Activated T-cell treated with anti-CD3 and anti-CD28 coated beads, Interleukin-2, amount 50 U/mL, for 72 hours (primary cell): Measurements from ENCODE around the gene JMJD8. TPM values are rescaled to one million over a fixed set of nuclear protein-coding genes. Genes with fewer than 3 reads are reported as not detected.
A peak's percentile ranks its signal among the peaks of the same experiment; 100 is the strongest.
"Not testable (repeated sequence)": the region's sequence is repeated elsewhere in the genome, so short reads cannot be mapped to it uniquely, and the experiment has no call there.

ENCODE experiments used
- ATAC-seq, 2 donors: fragments of 150-1000 bp; cut with Tn5 transposase; replicated peaks in 1 of 2; 2 replicates each; pipeline ENCODE4 v1.10.0; 2021; ENCODE audit warnings: moderate library complexity in 2 of 2, mild to moderate bottlenecking in 1 of 2
- DNase-seq, 2 donors: peaks; one replicate each; pipeline ENCODE4 v3.0.0; 2021 to 2022; ENCODE audit warnings: mixed read lengths in 1 of 2
- H3K27ac Mint-ChIP-seq: one replicate; pipeline ENCODE4 v1.8.0; 2022; ENCODE audit warnings: mild to moderate bottlenecking, moderate library complexity, mixed read lengths
- H3K27me3 Mint-ChIP-seq: one replicate; pipeline ENCODE4 v1.8.0; 2022; ENCODE audit warnings: low read depth, mixed read lengths
- H3K36me3 Mint-ChIP-seq, 2 donors: one replicate each; pipeline ENCODE4 v1.8.0; 2022; ENCODE audit warnings: mixed read lengths in 2 of 2, mild to moderate bottlenecking in 1 of 2; ENCODE audit not compliant: insufficient read depth in 2 of 2
- H3K4me1 Mint-ChIP-seq: one replicate; pipeline ENCODE4 v1.8.0; 2022; ENCODE audit warnings: low read depth, mixed read lengths
- H3K4me3 Mint-ChIP-seq, 2 donors: one replicate each; pipeline ENCODE4 v1.8.0; 2022; ENCODE audit warnings: mild to moderate bottlenecking in 2 of 2, mixed read lengths in 2 of 2, moderate library complexity in 2 of 2
- H3K9me3 Mint-ChIP-seq, 2 donors: one replicate each; pipeline ENCODE4 v1.8.0; 2022; ENCODE audit warnings: mixed read lengths in 2 of 2
- total RNA-seq, 2 donors: library from RNA; stranded (reverse); gene quantifications; one replicate each; pipeline ENCODE4 v1.2.3, GENCODE V29; 2022

The JMJD8 gene
- total RNA-seq, 2 donors from 2014 or later = 15.7 to 20.7 TPM

DNA sequence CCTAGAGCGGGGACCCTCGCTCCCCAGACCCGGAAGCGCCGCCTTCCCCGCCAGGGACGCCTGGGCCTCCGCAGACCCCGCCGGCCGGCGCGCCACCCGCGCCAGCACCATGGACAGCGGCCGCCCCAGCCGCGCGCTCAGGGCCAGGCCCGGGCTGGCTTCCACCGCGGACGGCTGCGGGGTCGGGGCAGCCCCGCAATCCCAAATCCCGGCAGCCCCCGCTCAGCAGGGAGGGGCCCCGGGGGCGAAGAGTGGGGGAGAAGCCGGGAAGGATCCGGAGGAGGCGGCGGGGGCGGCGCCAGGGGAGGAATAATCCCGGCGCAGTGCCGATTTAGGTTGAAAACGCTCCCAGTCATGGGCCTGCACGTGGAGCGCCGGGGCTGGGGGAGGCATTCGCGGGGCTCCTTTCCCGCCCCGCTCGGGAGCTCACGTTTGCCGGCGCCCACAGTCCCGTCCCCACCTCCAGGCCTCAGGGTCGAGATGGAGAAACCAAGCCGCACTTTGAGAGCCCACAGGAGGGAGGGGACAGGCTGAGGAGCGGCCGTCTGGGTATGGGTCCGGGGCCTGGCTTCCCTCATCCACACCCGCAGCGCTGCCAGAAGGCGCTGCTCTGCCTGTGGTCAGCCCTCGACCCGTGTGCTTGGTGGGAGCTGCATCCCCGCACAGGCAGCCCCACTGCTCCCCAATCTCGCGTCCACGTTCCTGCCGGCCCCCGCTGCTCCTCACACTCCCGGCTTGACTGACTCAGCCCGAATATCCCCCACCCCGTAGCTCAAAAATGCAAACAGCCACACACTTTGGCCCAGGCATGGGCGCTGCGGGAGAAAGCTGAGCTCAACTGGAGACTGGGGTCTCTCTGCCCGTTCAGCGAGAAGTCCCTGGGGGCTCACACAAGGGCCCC lies 16.8 kb upstream of the JMJD8 start:
- Mint-ChIP-seq H3K36me3 (no peaks in the 10 kb centered on the region), H3K9me3 (no peaks in the 10 kb centered on the region), H3K27ac (no peak overlapping the region), H3K4me3 (no peak overlapping the region), H3K4me1 (no peaks in the 10 kb centered on the region), H3K27me3 (peaks cover 28% of the 10 kb centered on the region)
- DNase-seq (peak; percentile 54 to 63), ATAC-seq (peak; percentile 51 to 64)

GRCh38 chr16:698911-699671 lies 15.0 kb upstream of the JMJD8 start:
- peaks cover 23% of the 10 kb centered on the region for H3K27me3 Mint-ChIP-seq
- ATAC-seq = no peak
- H3K27ac Mint-ChIP-seq = no peak overlapping the region

GRCh38 chr16:695355-696089 lies 11.4 kb upstream of the JMJD8 start:
- Mint-ChIP-seq H3K36me3 (no peaks in the 10 kb centered on the region), H3K4me3 (peak overlapping the region; percentile 88 to 90), H3K27me3 (no peaks in the 10 kb centered on the region), H3K9me3 (no peaks in the 10 kb centered on the region), H3K27ac (no peak overlapping the region), H3K4me1 (peaks cover 6% of the 10 kb centered on the region)
- peak; percentile 80 to 82 for DNase-seq
- ATAC-seq = peak; percentile 86 to 88

More at GRCh38 chr16:698911-699671, 15.0 kb upstream of the JMJD8 start:
- no peaks in the 10 kb centered on the region for H3K9me3 Mint-ChIP-seq
- peaks cover 6% of the 10 kb centered on the region for H3K4me1 Mint-ChIP-seq
- no peak overlapping the region for H3K4me3 Mint-ChIP-seq
- H3K36me3 Mint-ChIP-seq = no peaks in the 10 kb centered on the region
- DNase-seq = no peak

DNA sequence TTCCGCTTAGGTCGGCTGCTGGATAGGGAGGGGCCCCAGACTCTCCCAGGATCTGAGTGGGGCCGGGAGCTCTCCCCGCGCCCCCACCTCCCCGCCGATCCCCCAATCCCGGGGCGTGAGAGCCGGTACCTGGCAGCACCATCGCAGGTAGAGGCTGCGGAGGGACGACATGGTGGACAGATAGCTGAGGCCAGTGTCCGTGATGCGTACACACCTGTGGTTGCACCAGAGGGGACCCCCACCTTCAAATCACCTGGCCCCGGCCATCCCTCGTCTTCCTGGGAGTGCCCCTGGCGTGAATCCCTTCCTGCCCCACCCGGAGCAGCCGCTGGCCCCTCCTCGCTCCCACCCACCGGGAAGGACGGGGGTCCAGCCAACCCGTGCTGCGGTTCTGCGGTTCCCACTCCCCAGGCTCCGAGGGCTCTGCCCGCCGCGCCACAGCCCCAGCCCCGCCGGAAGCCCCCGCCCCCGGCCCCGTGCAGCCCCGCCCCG lies 10.8 kb upstream of the JMJD8 start:
- H3K36me3 Mint-ChIP-seq = peaks cover 1% of the 10 kb centered on the region in 2 donors
- peak overlapping the region; percentile 78 to 88 for H3K4me3 Mint-ChIP-seq
- ATAC-seq (peak in 1 of 2 donors; percentile 2), DNase-seq (no peak)
- H3K4me1 Mint-ChIP-seq = peaks cover 6% of the 10 kb centered on the region
- H3K27ac Mint-ChIP-seq = no peak overlapping the region
- no peaks in the 10 kb centered on the region for H3K9me3 Mint-ChIP-seq
- no peaks in the 10 kb centered on the region for H3K27me3 Mint-ChIP-seq

DNA sequence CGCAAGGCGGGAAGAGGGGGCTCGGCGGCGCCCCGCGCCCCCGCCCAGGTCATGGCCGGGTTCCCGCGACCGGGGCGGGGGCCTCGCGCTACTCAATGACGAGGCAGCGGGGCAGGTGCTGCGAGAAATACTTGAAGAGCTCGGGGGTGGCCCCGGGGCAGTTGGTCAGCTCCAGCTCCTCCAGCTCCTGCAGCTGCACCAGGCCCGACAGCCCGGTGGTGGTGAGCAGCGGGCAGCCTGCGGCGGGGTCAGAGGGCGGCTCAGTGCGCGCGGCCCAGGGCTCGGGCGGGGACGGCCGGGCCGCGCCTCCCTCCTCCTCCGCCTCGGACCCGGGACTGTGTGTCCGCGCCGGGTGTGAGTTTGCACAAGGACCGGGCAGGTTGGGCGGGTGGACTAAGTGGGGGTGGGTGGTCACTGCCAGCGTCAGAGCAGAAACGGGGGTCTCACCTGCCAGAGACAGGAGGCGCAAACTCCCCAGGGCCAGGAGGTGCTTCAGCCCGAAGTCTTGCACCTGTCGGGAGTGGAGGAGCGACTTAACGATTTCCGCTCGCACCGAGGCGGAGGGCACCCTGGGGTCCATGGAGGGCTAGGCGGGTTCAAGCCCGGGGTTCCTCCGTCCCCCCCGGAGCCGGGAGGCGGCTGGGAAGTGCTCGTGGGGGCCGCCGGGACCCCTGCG lies 10.2 kb upstream of the JMJD8 start:
- Mint-ChIP-seq H3K27ac (no peak overlapping the region), H3K36me3 (peaks cover 1% of the 10 kb centered on the region in 2 donors), H3K4me3 (peak overlapping the region; percentile 78 to 88), H3K9me3 (no peaks in the 10 kb centered on the region), H3K27me3 (no peaks in the 10 kb centered on the region), H3K4me1 (peaks cover 9% of the 10 kb centered on the region)
- ATAC-seq (no peak), DNase-seq (no peak)

- peaks cover 14% of the 10 kb centered on the region for H3K4me1 Mint-ChIP-seq
- ATAC-seq = no peak
These were observed 9.6 kb upstream of the JMJD8 start for GRCh38 chr16:693766-694165.

DNA sequence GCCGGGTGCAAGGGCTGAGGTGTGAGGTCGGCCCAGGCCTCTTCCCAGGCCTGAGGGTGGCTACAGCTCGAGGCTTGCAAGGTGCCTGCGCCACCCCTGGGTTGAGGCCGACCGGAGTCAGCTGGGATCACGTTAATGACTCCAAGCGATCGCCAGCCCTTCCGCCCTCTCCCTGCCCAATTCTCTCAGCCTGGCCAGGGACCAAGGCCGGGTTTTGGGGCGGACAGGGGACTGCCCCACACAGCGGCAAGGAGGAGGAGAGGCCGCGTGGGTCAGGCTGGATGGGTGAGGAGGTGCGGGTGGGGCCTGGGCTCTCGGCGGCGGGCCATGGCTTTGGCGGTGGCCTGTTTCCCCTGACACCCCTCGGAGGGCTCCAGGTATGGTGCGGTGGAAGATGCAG lies 9.2 kb upstream of the JMJD8 start:
- ATAC-seq (no peak), DNase-seq (no peak)
- Mint-ChIP-seq H3K27ac (no peak overlapping the region), H3K27me3 (no peaks in the 10 kb centered on the region), H3K36me3 (peaks cover 1% of the 10 kb centered on the region in 2 donors), H3K9me3 (no peaks in the 10 kb centered on the region), H3K4me1 (peaks cover 18% of the 10 kb centered on the region), H3K4me3 (peak overlapping the region; percentile 59 to 71)

More at GRCh38 chr16:693766-694165, 9.6 kb upstream of the JMJD8 start:
- Mint-ChIP-seq H3K9me3 (no peaks in the 10 kb centered on the region), H3K36me3 (peaks cover 1% of the 10 kb centered on the region in 2 donors), H3K27me3 (no peaks in the 10 kb centered on the region), H3K27ac (no peak overlapping the region), H3K4me3 (peak overlapping the region; percentile 59 to 71)
- no peak for DNase-seq

- H3K9me3 Mint-ChIP-seq = no peaks in the 10 kb centered on the region
- ATAC-seq (no peak), DNase-seq (no peak)
- H3K27me3 Mint-ChIP-seq = no peaks in the 10 kb centered on the region
- peak overlapping the region in 1 of 2 donors; percentile 4 for H3K4me3 Mint-ChIP-seq
- H3K27ac Mint-ChIP-seq = no peak overlapping the region
- H3K36me3 Mint-ChIP-seq = peaks cover 1% of the 10 kb centered on the region in 2 donors
- peaks cover 22% of the 10 kb centered on the region for H3K4me1 Mint-ChIP-seq
These were observed 8.4 kb upstream of the JMJD8 start for GRCh38 chr16:692356-693108.

DNA sequence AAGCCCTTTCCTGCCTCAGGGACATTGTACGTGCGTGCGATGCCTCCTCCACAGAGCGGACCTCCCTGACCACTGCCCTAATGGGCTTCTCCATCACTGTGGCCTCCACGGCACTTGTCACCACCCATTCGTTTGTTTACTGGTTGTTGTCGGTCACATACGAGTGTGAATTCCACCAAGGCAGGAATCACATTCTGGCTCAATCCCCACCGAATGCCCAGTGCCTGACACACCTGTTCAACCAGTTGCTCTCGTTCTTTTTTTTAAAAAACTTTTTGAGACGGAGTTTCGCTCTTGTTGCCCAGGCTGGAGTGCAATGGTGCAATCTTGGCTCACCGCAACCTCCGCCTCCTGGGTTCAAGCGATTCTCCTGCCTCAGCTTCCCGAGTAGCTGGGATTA lies 7.1 kb upstream of the JMJD8 start:
- Mint-ChIP-seq H3K4me1 (peaks cover 25% of the 10 kb centered on the region), H3K4me3 (peak overlapping the region; percentile 38 to 93), H3K27ac (peak overlapping the region; percentile 75)
- not testable (repeated sequence) for H3K36me3 Mint-ChIP-seq, H3K27me3 Mint-ChIP-seq, ATAC-seq, DNase-seq, H3K9me3 Mint-ChIP-seq

- DNase-seq (no peak), ATAC-seq (no peak)
- H3K9me3 Mint-ChIP-seq = no peaks in the 10 kb centered on the region
- peaks cover 28% of the 10 kb centered on the region for H3K4me1 Mint-ChIP-seq
- H3K4me3 Mint-ChIP-seq = peak overlapping the region; percentile 90 to 93
- H3K27ac Mint-ChIP-seq = peak overlapping the region; percentile 93
- no peaks in the 10 kb centered on the region for H3K27me3 Mint-ChIP-seq
- H3K36me3 Mint-ChIP-seq = peaks cover 1% of the 10 kb centered on the region in 2 donors
These were observed 5.2 kb upstream of the JMJD8 start for GRCh38 chr16:689175-689897.

DNA sequence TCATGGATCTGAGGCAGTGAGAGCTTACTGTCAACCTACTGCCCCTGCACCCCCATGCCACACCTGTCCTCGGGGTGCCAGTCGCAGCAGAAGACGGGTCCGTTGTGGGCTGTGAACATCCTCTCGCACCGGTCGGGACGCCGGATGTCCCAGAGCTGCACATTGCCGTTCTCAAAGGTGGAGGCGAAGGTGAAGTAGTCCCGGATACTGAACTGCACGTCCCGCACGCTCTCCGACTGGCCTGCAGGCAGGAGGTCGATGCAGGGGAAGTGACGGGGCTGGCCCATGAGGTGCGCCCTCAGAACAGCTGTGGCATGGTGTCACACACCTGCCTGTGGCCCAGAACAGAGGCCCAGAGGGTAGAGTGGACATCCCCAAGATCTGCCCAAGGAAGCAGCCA lies 3.4 kb upstream of the JMJD8 start:
- H3K27ac Mint-ChIP-seq = no peak overlapping the region
- ATAC-seq (no peak), DNase-seq (no peak)
- H3K4me3 Mint-ChIP-seq = no peak overlapping the region
- H3K27me3 Mint-ChIP-seq = no peaks in the 10 kb centered on the region
- peaks cover 39% of the 10 kb centered on the region for H3K4me1 Mint-ChIP-seq
- no peaks in the 10 kb centered on the region for H3K9me3 Mint-ChIP-seq
- peaks cover 1 to 3% of the 10 kb centered on the region in 2 donors for H3K36me3 Mint-ChIP-seq
